Activated CD4-positive, alpha-beta T cell treated with anti-CD3 and anti-CD28 coated beads, Interleukin-2, amount 50 U/mL, for 16 hours (primary cell): Measurements from ENCODE around the gene WNK4.

Source experiments
- DNase-seq: peaks from one replicate; pipeline ENCODE4 v3.0.0-alpha.2; 2020

Gene WNK4

DNA sequence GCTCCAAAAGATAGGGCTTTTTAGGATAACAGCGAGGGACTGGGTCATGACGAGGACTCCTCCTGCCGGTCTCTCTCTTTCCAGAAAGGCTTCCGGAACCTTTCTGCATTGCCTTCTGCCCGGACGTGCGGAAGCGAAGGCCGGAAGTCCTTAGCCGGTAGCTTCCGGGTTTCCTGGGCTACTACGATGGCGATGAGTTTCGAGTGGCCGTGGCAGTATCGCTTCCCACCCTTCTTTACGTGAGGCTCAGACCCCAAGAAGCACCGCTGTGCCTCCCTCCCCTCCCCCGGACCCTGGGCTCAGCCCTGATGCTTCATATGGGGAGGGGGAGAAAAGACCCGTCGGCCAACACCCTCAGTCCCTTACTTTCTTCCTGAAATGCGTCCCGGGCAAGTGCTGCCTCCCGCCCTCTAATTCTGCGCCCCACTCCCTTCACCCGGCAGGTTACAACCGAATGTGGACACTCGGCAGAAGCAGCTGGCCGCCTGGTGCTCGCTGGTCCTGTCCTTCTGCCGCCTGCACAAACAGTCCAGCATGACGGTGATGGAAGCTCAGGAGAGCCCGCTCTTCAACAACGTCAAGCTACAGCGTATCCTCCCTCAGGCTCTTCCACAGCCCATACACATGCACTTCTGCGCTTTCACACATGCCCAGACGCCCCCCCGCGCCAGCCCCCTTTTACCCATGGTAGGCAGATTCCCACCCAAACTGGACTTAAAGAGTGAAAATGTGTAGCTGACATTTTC lies 6.9 kb upstream of the WNK4 start, which contains the start of gene VPS25:
VPS25 (plus strand) TSS at position 160 of the 746 bp plus-strand sequence; CDS start at position 187, 27 bp downstream.
- DNase-seq = peak; percentile 87

DNA sequence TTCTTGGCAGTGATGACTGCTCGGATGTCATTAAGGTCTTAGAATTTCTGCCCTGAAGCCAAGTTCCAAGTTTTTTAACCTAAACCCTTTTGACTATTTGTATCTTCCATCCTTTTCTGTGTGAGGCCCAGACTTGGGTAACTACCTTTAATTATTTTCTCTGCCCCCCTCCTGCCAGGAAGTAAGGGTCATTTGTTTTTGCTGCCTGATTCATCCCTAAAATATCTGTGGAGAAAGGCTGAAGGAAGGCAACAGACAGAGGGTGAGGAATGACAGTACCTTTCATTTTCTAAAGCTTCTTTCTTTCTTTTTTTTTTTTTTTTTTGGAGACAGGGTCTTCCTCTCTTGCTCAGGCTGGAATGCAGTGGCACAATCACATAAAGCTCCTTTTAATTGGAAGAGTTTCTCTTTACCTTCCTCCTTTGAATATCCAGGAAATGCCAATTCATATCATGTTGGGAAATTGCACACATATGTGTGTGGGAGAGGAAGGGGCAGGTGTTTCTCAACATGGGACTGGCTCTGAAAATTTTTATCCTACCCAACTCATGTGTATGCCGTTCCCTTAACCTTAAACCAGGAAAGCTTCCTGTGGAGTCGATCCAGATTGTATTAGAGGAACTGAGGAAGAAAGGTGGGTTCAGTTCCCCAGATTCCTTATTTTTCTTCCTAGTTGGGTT lies 6.2 kb upstream of the WNK4 start:
- no peak for DNase-seq

DNA sequence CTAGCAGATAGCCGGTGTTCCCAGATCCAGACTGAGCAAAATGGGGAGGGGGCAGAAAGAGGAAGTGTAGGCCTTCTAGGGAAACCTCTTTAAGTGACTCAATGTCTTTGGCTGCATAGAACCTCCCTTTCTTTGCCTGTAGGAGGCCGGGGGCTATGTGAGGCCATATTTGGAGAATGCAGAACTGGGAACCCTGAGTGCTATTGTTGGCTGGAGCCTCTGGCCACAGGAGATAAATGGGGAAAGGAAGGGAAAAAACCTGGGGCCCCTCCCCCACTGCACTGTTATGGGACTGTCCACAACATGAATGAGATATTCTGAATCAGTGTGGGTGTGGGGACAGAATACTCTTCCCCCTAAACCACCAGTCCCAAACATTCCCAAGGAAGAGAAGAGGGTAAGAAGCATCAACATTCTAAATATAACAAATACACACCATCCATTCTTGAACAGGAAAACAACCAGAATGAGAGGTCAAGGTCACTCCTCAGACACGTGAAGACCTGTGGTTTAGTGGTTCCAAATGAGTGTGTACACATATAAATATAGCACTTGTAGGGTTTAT lies 4.8 kb upstream of the WNK4 start:
- DNase-seq = no peak

GRCh38 chr17:42778570-42778969 lies 1.8 kb upstream of the WNK4 start:
- no peak for DNase-seq

DNA sequence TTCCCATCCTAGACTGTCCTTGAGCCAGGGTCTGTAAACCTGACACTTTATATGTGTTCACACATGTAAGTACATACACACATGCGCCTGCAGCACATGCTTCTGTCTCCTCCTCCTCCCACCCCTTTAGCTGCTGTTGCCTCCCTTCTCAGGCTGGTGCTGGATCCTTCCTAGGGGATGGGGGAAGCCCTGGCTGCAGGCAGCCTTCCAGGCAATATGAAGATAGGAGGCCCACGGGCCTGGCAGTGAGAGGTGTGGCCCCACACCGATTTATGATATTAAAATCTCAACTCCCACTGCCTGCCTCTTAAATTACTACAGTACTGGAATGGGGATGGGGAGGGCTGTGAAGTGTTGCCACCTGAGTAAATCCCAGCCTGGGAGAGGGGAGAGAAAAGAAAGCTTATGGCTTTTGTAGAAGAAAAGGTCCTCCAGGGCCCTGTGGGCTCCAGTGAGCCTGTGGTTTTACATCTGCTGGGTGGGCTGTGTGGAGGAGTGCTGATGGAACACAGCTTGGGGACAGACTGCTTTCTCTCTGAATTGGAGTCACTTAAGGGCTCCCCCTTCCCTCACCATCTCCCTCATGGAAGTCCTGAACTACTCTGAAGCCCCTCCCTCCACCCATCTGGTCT lies 990 bp upstream of the WNK4 start:
- DNase-seq = no peak

DNA sequence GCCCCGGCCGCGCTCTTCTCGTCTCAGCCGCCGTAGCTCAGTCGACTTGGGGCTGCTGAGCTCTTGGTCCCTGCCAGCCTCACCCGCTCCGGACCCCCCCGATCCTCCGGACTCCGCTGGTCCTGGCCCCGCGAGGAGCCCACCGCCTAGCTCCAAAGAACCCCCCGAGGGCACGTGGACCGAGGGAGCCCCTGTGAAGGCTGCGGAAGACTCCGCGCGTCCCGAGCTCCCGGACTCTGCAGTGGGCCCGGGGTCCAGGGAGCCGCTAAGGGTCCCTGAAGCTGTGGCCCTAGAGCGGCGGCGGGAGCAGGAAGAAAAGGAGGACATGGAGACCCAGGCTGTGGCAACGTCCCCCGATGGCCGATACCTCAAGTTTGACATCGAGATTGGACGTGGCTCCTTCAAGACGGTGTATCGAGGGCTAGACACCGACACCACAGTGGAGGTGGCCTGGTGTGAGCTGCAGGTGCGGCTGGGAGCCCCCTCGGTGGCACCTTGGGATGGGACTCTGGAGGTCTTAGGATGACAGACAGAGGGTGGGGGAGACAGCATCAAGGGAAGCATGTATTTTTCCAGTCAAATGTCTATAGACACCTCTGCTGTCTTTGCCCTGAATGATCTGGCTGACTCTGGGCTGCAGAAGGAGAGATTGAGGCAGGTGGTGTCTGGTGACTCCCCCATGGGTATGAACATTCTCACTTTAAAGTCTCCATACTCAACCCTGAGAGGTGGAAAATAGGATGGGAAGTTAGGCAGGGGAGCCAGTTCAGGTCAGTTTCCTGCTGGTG lies 635 bp downstream of the WNK4 start:
- no peak for DNase-seq

DNA sequence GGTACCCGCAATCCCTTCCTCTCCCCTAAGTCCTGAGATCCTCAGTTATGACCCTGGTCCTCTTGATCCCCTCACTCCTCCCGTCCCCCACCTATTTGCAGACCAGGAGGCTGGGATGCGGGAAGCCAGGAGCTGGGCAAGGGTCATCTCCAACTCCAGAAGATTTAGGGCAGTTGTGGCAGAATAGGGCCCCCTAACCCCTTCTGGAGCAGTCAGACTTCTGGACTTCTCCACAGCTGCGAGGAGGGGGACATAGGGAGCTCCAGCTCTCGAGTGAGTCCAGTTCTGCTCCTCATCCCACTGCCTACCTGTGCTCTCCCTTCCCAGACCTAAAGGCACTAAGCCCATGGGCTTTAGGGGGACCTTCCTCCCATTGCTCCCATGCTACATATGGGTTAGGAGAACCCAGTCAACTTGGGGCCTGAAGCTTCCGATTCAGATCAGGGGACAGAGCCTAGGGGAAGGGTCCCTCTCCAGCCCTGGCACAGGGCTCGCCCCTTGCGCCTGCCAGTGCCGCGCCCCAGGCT lies 1.3 kb downstream of the WNK4 start:
- DNase-seq = no peak

DNA sequence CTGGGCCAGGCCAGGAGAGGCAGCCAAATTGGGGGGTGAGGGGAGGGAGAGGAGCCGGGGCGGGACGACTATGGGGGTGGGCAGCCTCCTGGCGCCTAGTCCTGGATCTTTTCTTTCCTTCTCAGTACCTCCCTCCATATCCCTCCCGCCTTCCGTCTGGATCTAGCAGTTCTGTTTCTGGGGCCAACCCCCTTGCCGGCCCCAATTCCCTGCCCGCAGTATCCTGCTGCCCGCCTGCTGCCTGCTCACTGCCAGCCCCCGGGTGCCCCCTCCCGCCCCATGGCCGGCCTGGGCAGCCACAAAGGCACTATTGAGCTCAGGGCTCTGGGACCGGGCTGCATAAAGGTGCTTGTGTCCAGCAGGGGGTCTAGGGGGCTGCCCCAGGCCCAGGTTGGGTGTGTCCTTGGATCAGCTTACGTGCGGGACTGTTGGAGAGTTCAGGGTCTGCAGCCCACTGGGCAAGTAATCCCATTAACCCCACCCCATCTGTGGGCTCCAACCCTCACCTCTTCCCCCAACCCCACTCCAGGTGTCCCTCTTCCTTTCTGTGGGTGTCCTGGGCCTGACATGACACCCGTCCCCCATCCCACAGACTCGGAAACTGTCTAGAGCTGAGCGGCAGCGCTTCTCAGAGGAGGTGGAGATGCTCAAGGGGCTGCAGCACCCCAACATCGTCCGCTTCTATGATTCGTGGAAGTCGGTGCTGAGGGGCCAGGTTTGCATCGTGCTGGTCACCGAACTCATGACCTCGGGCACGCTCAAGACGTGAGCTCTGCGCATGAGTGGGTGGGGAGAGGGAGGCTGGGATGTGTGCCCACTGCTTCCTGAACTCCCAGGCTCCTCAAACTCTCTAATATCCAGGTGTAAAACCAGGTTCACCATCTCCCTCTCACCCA lies 2.0 kb downstream of the WNK4 start:
- DNase-seq = no peak

GRCh38 chr17:42783062-42783790 lies 2.8 kb downstream of the WNK4 start:
- no peak for DNase-seq

GRCh38 chr17:42783791-42784138 lies 3.4 kb downstream of the WNK4 start:
- DNase-seq = no peak

GRCh38 chr17:42784409-42784808 lies 4.0 kb downstream of the WNK4 start:
- no peak for DNase-seq

- no peak for DNase-seq
Observed at GRCh38 chr17:42784811-42785592, 4.6 kb downstream of the WNK4 start.

DNA sequence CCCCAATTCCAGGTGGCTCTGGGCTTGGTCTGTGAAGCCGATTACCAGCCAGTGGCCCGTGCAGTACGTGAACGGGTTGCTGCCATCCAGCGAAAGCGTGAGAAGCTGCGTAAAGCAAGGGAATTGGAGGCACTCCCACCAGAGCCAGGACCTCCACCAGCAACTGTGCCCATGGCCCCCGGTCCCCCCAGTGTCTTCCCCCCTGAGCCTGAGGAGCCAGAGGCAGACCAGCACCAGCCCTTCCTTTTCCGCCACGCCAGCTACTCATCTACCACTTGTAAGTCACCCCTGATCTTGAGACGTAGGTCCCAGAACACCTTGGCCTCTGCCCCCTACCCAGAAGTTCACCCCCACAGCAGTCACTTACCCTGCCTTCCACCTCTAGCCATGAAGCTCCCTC lies 6.9 kb downstream of the WNK4 start:
- DNase-seq = no peak

- no peak for DNase-seq
Observed at GRCh38 chr17:42791948-42792347, 11.5 kb downstream of the WNK4 start.

- DNase-seq = no peak
Observed at GRCh38 chr17:42792545-42792944, 12.1 kb downstream of the WNK4 start.

GRCh38 chr17:42795061-42795460 lies 14.7 kb downstream of the WNK4 start:
- no peak for DNase-seq

DNA sequence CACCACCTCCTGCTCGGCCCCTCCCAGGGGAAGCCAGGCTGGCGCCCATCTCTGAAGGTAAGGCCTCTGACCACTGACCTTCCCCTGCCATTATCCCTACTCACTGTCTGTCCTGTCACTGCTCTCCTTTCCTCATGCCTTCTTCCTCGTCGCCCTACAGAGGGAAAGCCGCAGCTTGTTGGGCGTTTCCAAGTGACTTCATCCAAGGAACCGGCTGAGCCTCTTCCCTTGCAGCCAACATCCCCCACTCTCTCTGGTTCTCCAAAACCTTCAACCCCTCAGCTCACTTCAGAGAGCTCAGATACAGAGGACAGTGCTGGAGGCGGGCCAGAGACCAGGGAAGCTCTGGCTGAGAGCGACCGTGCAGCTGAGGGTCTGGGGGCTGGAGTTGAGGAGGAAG lies 15.1 kb downstream of the WNK4 start:
- no peak for DNase-seq

- DNase-seq = no peak
Observed at GRCh38 chr17:42796066-42796758, 15.8 kb downstream of the WNK4 start.
